CD4-positive, alpha-beta T cell treated with Interleukin-17A for 1 hour (primary cell): Measurements from ENCODE around the gene DLAT.
"Not testable (repeated sequence)": the region's sequence is repeated elsewhere in the genome, so short reads cannot be mapped to it uniquely, and the experiment has no call there.

ENCODE experiments used
- DNase-seq: peaks from one replicate; pipeline ENCODE4 v3.0.0-alpha.2; 2020

The DLAT gene

DNA sequence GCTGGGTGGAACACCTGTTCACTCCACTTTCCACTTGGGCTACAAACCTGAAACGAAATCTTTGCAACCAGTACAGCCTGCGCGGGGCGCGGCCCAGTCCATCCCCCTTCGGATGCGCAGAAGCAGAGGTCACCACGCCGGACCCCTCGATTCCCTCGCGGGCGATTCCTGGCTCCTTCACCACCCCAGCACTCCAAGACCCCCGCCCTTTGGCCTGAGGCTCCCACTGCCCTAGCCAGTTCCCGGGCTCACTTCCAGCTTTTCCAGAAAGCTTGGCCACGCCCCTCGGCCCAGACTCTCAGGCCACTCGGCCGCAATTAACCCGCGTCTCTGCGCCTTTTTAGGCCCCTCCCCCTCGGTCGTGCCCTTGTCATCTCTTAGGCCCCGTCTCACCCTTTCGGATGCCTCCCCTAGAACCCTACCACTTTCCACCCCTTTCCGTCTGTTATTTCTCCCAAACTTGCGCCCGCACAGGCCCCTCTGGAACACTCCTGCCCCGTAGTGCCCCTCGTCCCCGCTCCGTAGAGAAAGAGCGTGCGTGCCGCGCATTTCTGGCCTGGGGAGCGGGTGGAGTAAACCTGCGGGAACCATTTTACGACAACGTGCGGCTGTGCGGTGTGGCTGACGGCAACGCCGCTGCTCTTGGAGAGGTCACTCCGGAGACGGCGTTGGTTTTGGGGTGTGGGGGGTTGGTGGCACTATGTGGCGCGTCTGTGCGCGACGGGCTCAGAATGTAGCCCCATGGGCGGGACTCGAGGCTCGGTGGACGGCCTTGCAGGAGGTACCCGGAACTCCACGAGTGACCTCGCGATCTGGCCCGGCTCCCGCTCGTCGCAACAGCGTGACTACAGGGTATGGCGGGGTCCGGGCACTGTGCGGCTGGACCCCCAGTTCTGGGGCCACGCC is at the start of gene DLAT:
Gene DLAT, plus strand, starts transcription at position 636 of the 906 bp plus-strand sequence. Its CDS starts 65 bp downstream, at position 701.
- DNase-seq = peak; percentile 88

DNA sequence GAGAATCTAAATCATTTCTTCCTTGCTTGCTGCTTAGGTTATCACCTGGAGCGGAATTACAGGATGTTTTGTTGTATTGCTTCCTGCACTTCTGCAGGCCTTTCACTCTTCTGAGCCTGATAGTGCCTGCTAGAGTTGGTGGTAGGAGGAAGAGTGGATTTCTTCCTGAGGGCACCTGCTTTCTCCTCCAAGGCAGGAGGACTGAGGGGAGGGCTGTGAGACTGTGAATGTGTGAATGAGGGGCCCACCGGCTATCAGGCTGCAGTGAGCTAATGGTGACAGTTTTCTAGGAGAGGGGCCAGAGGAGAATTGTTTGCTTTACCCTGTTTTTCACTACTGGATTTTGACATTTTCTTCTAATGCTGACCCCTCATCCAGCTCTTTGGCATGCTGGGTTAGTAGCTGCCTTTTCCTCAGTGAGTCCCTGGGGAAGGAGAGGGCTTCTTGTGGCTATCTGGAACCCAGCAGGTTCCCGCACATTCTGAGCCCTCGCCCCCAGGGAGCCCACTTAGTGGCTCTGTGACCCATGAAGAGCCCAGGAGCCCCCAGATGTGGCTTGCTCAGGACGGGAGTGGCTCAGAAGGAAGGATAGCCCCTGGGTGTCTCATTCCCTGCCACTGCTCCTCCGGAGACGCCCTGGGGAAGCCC is 49.0 kb upstream of the DLAT start:
- no peak for DNase-seq

DNA sequence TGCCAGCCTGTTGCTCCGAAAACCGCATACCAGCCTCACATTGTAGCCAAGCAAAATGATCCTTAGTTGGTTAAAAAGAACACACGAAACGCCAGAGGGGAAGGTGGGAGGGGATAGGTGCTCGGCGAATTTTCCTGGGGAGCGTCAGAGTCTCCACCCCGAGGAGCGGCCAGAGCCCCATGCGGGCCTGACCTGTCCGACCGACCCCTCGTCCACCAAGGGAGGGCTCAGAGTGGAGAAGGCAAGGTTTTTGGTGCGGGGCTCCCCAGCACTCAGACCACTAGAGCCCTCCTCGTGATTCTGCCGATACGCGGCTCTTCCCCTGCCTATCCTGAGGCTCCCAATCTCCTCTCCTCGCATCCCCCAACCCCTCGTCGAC is 48.5 kb upstream of the DLAT start:
- no peak for DNase-seq

DNA sequence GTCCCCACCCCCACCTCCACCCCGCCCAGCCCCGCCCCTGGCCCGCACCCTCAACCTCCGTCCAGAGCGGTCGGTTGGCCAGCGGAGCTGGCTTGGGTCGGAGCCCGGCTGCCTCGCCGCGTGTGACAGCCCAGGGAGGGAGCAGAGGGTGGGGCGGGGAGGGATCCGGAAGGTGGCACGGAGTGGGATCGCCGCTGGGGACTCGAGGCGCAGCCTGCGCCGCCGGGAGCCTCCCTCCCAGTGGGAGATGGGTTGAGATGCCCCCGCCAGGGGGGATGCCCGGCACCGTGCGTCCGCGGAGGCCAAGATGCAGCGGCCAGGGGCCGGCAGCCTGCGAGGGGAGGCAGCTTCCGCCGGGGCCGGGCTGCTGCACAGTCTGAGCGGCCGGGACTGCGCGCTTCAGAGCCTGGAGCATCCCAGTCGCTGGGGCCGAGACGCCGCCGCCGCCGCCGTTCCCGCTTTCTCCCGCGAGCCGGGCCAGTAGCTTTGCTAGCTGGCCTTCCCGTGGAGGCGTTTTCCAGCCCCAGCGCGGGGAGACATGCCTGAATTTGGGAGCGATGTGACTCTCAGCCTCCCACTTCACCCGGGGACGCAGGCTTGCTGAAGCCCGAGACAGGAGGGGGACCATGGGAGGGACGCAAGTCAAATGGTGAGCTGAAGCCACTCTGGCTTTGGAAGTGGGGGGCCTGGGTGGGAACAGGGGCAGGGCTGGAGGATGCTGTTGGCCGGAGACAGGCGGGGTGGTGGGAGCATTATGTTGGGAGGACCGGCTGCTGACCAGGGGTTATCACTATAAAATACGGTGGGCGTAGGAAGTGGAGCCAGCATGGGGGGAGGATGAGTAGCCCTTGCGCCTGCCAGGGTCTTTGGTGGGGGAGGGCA is 47.8 kb upstream of the DLAT start:
- DNase-seq = no peak

DNA sequence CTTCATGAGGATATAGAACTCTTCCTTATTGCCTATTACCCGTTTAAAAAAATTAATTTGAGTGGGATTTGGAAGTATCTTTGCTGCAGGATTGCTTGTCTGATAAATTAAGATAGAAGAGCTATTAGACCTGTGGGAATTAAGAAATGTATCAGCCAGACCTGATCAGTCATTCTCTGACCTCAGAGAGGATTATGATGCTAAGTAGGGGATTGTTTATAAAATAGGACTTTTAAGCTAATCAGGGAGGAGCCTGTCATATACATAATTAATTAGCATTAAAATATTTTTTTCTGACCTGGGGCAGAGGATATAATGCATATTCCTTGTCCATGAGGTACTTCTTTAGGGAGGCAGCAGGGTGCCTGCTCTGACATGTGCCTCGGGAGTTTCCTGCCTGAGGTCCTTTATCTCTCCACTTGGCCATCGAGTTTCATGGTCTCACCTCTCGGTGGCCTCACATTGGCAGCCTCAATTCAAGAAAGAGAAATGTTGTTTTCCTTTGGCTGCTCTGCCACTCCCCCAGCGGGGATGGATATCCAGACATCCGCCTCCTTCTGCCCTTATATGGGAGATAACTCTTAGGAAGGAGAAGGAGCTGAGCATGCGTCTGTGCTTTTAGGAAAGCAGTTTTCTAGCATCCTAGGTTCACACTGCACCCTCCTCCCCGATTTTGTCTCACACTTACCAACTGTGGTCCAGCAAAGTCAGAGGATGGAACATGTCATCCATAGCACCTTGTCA is 47.0 kb upstream of the DLAT start:
- no peak for DNase-seq

DNA sequence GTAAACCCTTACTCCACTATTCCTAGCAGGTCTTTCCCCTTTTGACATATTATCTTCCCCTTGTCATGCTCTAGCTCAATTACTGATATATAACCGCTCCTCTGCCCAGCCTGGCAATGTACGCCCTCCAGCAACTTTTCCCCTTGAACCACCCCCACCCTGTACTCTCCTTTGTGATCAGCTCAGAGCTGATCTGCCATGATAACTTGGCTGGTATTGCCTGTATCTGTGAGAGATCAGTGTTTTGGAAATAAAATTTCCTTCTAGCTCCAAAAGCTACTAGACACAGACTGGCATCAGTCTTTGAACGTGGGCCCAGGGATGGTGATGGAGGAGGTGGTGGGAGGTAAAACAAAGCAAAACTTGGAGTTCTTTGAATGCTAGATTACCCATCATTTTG is 45.1 kb upstream of the DLAT start:
- DNase-seq = no peak

DNA sequence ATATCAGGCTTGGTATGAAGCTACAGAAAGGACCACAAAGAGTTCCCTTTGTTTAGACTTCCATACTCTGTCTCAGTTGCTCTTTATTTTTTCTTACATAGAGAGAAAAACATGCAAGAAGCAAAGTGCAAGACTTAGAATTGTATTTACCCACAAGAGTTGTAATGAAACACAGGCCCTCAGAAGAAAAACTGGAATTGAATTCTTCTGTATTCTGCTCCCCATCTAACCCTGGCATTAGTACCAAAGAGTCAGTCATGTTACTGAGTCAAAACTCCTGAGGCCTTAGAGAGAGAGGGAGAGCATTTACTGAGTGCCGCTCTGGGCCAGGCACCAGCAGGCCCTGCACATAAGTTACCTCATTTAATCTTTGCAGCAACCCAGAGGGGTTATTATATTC is 43.9 kb upstream of the DLAT start:
- DNase-seq = no peak

DNA sequence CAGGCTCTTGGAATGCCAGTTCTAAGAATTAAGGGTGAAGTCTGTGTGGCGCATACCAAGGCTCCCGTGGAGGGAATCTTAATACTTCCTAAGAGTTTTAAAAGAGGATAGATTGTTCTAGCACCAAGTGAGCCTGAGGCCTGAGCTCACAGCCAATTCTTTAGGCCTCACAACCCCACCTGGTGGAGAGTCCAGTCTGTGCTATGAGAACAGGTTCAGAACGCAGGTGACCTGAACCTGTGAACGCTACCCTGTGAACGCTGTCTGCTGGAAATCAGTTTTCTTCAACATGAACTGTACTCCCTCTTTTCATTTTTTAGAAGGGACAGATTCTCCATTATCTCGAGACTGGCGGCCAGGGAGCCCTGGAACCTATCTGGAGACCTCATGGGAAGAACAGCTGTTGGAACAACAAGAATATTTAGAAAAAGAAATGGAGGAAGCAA is 43.2 kb upstream of the DLAT start:
- DNase-seq = peak; percentile 56

DNA sequence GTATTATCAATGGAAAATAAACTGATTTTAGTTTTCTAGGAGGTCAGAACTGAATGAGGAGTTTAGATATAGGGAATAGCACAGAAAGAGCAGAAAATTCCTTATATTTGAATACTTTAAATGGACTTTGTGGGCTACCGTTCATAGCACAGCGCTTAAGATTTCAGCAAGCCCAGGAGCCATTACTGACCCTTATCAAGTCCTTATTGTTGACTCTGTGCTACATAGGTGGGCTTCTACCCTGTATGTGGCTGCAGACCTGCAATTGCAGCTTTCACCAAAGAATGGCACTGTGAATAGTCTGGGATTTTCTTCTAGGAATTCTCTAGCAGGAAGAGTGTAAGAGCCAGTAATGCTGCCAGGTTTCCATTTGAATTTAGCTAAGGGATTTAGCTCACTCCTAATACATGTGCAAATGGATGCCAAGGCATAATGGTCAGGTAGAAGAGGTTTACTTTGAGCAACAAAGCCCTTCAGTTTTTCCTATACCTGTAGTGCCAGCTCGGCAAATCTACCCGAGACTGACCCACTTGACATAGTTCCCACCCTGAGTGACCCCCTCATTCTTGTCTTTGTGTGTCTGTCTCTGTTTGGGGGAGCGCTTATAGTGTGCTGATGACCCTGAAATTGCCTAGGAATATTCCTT is 42.5 kb upstream of the DLAT start:
- DNase-seq = no peak

DNA sequence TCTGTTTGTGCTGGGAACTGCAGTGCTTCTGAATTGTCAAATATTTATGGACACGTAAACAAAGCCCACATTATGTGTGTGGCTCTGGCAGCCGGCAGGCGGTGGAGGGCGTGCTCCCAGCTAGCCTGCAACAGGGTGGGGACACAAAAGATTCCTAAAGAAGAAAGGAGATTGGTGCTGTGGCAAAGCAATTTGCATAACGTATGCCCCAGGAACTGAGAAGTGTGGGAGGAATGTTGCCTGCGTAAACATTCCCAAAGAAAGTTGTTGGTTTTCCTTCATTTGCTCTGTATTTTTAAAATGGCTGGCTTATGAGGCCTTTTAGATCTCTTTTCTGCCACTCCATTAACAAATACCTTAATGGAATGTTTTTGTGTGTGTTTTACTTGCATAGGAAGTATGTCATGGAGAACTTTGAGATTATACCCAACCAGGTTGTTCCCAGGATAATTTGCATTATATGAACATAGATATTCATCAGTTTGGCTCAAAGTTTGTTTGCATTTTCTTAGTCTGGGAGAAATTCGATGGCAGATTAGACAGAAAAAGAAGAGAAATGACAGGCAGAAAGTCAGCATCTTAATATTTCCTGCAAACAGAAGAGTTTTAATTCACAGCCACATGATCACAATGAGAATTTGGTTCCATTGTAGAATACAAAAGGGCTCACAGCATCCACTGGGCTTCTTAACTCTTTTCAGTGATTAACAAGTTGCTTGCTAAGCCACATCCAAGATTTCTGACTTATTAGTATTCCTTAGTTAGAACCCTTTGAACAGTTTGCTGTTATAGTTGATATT is 41.8 kb upstream of the DLAT start:
- no peak for DNase-seq

DNA sequence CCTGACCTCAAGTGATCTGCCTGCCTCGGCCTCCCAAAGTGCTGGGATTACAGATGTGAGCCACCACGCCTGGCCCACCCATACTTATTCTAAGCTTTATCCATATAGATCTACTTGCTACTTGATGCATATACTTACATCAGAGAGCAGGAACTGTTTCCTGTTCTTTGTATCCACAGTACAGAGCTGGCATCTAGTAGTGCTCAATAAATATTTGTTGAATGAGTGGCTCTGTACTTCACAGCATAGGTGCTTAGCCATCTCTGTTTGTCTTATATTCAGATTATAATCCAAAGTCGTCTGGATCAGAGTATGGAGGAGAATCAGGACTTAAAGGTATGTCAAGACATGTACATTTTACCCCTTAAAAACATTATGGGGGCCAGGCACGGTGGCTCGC is 38.6 kb upstream of the DLAT start:
- no peak for DNase-seq

DNA sequence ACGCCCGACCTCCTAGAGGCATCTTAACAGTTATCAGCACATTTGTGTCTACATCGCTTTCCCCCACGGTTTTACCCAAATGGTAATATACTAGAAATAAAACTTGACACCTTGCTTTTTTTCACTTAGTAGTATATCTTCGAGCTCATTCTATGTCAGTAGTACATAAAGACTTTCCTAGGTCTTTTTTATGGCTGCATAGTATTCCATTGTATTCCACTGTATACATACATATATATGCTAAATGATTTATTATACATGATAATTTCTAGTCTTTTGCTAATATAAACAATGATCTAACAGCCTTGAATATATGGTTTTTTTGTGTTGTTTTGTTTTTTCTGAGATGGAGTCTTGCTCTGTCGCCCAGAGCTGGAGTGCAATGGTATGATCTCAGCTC is 34.8 kb upstream of the DLAT start:
- DNase-seq = no peak

DNA sequence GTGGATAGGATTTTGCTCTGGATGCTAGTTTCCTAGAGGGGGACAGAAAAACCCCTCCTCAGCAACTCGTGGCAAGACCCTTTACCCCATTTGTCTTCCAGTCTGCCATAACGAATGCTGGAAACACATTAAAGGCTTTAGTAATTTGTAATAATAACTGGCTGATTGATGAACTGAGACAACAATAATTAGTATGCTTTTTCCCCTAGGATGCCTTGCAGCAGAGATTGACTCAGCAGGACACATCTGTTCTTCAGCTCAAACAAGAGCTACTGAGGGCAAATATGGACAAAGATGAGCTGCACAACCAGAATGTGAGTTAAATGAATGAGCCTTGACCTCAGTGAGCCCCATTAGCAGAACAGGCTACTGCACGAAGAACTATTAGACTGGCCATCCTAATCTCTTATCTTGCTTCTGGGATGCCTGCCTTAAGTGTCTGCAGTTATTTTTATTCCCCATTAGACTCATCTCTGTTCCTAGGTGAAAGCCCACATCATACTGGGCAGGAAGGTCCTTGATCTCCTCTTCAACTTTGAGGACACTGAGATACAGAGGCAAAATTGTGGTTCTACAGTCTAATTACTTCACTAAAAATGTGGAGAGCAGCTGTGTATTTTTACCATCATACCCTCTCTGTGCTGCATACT is 32.9 kb upstream of the DLAT start:
- DNase-seq = no peak

DNA sequence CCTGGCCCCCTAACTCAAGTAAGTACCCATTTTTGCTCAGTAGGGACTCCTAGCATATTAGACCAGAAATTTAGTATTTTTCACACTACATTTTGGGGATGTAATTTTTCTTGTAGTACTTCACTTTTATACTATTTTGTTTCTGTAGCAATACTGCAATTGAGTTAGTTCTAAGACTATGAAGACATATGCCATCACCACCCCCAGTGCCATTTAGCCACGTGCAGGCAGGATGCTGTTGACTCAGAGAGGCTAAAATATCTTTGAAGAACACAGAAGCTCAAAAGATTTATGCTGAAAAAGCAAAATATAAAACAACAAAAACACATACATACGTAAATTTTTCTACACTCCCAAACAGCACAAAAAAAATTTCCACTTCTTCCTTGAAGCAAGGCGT is 29.1 kb upstream of the DLAT start:
- no peak for DNase-seq

DNA sequence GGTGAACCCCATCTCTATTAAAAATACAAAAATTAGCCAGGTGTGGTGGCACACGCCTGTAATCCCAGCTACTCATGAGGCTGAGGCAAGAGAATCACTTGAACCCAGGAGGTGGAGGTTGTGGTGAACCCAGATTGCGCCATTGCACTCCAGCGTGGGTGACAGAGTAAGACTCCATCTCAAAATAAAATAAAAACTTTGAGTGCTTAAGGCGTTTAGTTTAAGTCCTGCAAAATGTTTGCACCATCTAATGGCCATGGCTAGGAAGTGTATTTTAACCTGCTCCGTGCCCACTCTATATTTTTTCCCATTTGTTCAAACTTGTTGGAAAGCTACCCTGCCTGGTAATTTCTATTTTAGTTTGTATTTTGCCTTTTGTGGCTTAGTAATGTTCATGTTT is 28.5 kb upstream of the DLAT start:
- DNase-seq = not testable (repeated sequence)

DNA sequence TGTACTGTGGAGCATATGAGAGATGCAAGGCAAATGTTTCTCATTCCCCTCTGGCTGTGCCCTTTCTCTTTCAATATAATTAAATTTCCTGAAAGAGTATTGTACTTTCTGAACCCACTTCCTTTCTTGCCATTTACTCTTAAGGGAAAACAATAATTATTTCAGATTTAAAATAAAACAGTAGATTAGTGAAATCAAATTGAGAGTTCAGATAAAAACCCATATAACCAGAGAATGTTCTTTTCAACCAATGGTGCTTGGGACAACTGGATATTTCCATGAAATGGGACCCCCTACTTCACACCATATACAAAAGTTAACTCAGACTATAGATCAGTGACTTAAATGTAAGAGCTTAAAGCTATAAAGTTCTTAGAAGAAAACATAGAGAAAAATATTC is 26.1 kb upstream of the DLAT start:
- DNase-seq = no peak

DNA sequence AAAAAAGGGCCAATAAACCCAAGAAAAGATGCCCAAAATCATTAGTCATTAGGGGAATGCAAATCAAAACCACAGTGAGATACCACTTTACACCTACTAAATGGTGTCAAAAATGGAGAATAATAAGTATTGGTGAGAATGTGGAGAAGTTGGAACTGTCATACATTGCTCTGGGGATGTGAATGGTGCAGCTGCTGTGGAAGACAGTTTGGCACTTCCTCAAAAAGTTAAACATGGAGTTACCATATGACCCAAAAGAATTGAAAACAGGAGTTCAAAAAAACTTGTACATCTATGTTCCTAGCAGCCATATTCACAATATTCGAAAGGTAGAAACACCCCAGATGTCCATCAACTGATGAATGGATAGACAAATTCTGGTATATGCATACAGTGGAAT is 24.5 kb upstream of the DLAT start:
- DNase-seq = no peak

DNA sequence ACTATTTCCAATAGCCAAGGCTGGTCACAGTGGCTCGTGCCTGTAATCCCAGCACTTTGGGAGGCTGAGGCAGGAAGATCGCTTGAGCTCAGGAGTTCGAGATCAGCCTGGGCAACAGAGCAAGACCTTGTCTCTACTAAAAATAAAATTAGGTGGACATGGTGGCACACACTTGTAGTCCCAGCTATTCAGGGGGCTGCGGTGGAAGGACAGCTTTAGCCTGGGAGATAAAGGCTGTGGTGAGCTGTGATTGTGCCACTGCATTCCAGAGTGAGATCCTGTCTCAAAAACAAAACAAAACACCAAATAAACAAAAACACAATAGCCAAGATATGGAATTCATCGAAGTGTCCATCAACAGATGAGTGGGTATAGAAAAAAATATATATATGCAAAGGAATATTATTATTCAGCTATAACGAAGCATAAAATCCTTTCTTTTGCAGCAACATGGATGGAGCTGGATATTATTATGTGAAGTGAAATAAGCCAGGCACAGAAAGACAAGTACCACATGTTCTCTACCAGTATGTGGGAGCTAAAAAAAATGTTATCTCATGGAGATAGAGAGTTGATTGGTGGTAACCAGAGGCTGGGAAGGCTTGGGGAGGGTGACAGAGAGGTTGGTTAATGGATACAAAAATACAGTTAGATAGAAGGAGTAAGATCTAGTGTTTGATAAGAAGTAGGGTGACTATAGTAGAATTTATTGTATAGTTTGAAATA is 22.6 kb upstream of the DLAT start:
- no peak for DNase-seq

DNA sequence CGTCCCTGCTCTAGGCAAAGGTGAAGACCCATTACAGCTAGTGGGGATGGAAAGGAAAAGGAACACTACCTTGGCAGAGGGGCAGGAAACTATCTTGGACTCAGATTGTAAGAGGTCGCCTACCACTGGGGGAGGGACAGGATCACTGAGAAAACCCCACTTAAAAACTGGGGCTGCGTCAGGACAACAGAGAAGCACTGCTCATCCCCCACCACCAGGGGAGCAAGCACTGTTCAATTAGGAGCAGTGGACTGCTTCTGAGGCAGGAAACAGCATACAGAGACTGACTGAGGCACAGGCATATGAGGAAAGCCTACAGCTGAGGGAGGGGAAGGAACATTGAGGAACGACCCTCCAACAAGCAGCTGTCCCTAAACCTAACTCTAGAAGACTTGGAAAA is 20.8 kb upstream of the DLAT start:
- peak; percentile 23 for DNase-seq
